Loucy (cell line): ENCODE data around the gene CCDC137.

Experiments used
- H2AFZ ChIP-seq: fragments of 200-600 bp; sonication (generic); 2 replicates; pipeline ENCODE4 v1.6.0; 2016; ENCODE audit warnings: antibody characterized with exemption, mild to moderate bottlenecking, low read length, moderate library complexity
- H3F3A ChIP-seq: fragments of 200-600 bp; 2 replicates; pipeline ENCODE4 v1.6.0; 2016; ENCODE audit warnings: antibody characterized with exemption, low read depth, mild to moderate bottlenecking
- H3K27me3 ChIP-seq: fragments of 200-600 bp; sonication (generic); 2 replicates; pipeline ENCODE4 v1.6.1; 2014; ENCODE audit warnings: low read length, mild to moderate bottlenecking; ENCODE audit not compliant: insufficient read depth, poor library complexity, severe bottlenecking
- H3K36me3 ChIP-seq: fragments of 200-600 bp; sonication (generic); 2 replicates; pipeline ENCODE4 v1.6.1; 2016; ENCODE audit warnings: low read length; ENCODE audit not compliant: insufficient read depth
- H3K4me1 ChIP-seq: fragments of 200-600 bp; sonication (generic); 2 replicates; pipeline ENCODE4 v1.5.1; 2014; ENCODE audit warnings: low read length, mild to moderate bottlenecking; ENCODE audit not compliant: insufficient read depth, poor library complexity, severe bottlenecking
- H3K4me2 ChIP-seq: fragments of 200-600 bp; sonication (generic); 2 replicates; pipeline ENCODE4 v1.6.0; 2014; ENCODE audit warnings: antibody characterized with exemption, low read length, low read depth, mild to moderate bottlenecking; ENCODE audit not compliant: poor library complexity, severe bottlenecking
- H3K4me3 ChIP-seq: fragments of 200-600 bp; sonication (generic); 2 replicates; pipeline ENCODE4 v1.5.1; 2014; ENCODE audit warnings: low read length, mild to moderate bottlenecking, mixed read lengths; ENCODE audit not compliant: poor library complexity, severe bottlenecking
- H3K79me2 ChIP-seq: fragments of 200-600 bp; sonication (generic); 2 replicates; pipeline ENCODE4 v1.6.1; 2014; ENCODE audit warnings: low read length; ENCODE audit not compliant: insufficient read depth
- H3K9ac ChIP-seq: fragments of 200-600 bp; sonication (generic); 2 replicates; pipeline ENCODE4 v1.6.0; 2014; ENCODE audit warnings: mild to moderate bottlenecking, low read depth, low read length, moderate library complexity; ENCODE audit not compliant: poor library complexity, severe bottlenecking
- H3K9me2 ChIP-seq: fragments of 200-600 bp; sonication (generic); replicated peaks from 2 replicates; pipeline ENCODE4 v1.6.1; 2016; ENCODE audit warnings: low read depth, low read length, mixed read lengths
- H3K9me3 ChIP-seq: fragments of 200-600 bp; sonication (generic); 2 replicates; pipeline ENCODE4 v1.6.1; 2014; ENCODE audit warnings: mild to moderate bottlenecking, antibody characterized with exemption, low read length, low read depth; ENCODE audit not compliant: insufficient read depth
- H4K20me1 ChIP-seq: fragments of 200-600 bp; sonication (generic); 2 replicates; pipeline ENCODE4 v1.6.0; 2014; ENCODE audit warnings: antibody characterized with exemption, low read length, mild to moderate bottlenecking; ENCODE audit not compliant: insufficient read depth, poor library complexity, severe bottlenecking
- EZH2phosphoT487 ChIP-seq: fragments of 200-600 bp; IDR thresholded peaks from 2 replicates; pipeline ENCODE4 v1.6.1; 2018; ENCODE audit warnings: antibody characterized with exemption, mild to moderate bottlenecking, moderate library complexity, borderline replicate concordance
- TF ChIP-seq, protein P1 (sequence below): fragments of 200-600 bp; sonication (generic); conservative IDR thresholded peaks from 2 replicates; pipeline ENCODE4 v1.5.1; 2014; ENCODE audit warnings: mild to moderate bottlenecking, antibody characterized with exemption, low read length

CCDC137 gene

DNA sequence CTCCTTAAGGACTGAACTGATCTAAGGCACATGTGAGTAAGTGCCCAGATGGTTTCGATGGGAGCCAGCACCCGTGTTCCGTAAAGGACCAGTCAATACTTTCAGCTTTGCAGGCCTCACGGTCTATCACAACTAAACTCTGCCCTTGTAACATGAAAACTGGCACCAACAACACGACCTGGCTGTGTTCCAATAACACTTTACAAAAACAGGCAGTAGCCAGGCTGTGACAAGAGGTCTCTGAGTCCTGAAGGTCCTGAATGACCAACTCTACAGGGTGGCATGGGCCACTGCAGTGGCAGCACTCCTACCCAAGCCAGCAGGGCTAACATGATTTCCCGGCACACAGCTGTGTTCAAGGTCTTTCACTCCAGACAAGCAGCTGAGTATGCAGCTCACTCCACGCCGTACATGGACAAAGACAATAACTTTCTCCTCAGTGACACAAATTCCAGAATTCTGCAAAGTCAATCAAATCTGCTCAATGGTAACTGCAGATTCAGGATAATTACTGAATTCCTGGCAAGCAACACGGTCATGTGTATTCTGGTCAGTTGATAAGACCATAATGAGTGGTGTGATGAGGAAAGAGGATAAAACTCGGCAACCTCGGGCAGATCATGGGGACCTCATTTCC is 44.9 kb upstream of the CCDC137 start:
- Histone ChIP-seq H3F3A (no peaks in the 10 kb centered on the region), H3K4me1 (no peaks in the 10 kb centered on the region), H2AFZ (no peak overlapping the region), H3K9ac (no peak overlapping the region), H3K4me2 (no peak overlapping the region), H3K9me2 (no peaks in the 10 kb centered on the region), H3K9me3 (no peaks in the 10 kb centered on the region), H3K27me3 (no peaks in the 10 kb centered on the region), H4K20me1 (peaks cover 6% of the 10 kb centered on the region), H3K4me3 (no peak overlapping the region), H3K79me2 (peaks cover 6% of the 10 kb centered on the region), H3K36me3 (peaks cover 61% of the 10 kb centered on the region)
- TF ChIP-seq EZH2phosphoT487 = no peak
- TF ChIP-seq, protein P1, sequence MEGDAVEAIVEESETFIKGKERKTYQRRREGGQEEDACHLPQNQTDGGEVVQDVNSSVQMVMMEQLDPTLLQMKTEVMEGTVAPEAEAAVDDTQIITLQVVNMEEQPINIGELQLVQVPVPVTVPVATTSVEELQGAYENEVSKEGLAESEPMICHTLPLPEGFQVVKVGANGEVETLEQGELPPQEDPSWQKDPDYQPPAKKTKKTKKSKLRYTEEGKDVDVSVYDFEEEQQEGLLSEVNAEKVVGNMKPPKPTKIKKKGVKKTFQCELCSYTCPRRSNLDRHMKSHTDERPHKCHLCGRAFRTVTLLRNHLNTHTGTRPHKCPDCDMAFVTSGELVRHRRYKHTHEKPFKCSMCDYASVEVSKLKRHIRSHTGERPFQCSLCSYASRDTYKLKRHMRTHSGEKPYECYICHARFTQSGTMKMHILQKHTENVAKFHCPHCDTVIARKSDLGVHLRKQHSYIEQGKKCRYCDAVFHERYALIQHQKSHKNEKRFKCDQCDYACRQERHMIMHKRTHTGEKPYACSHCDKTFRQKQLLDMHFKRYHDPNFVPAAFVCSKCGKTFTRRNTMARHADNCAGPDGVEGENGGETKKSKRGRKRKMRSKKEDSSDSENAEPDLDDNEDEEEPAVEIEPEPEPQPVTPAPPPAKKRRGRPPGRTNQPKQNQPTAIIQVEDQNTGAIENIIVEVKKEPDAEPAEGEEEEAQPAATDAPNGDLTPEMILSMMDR = no peak

DNA sequence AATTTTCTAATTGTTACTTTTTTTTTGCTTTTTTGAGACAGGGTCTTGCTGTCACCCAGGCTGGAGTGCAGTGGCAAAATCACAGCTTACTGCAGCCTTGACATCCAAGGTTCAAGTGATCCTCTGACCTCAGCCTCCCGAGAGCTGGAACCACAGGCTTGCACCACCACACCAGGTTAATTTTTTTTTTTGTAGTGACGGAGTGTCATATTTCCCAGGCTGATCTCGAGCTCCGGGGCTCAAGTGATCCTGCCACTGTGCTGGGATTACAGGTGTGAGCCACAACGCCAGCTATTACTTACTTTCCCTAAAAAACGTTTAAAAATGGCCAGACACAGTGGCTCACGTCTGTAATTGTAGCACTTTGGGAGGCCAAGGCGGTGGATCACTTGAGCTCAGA is 36.3 kb upstream of the CCDC137 start:
- TF ChIP-seq, protein P1 = no peak
- no peak for TF ChIP-seq EZH2phosphoT487

DNA sequence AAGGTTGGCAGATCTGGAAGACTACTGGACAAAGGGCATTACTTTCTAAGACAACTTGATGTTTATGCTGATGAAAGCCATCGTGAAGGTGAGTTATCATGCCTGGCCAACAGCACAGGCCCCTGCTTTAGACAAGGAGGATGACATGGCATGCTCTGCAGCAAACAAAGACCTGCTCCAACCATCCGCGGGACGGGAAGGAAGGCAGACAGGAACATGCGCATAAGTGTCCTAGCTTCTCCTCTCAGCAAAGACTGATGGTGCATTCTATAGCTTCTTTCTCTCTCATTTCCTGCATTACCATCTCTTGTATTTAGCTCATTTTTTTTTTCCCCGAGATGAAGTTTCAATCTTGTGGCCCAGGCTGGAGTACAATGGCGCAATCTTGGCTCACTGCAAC is 35.1 kb upstream of the CCDC137 start:
- Histone ChIP-seq H3K9ac (no peak overlapping the region), H3K4me1 (peaks cover 11% of the 10 kb centered on the region), H2AFZ (no peak overlapping the region), H3K79me2 (peaks cover 59% of the 10 kb centered on the region), H3K9me2 (no peaks in the 10 kb centered on the region), H3K27me3 (no peaks in the 10 kb centered on the region), H3K4me2 (no peak overlapping the region), H4K20me1 (peaks cover 24% of the 10 kb centered on the region), H3K36me3 (peaks cover 14% of the 10 kb centered on the region; the same call in 1 of the 2 replicates), H3F3A (no peaks in the 10 kb centered on the region), H3K9me3 (no peaks in the 10 kb centered on the region), H3K4me3 (no peak overlapping the region)
- TF ChIP-seq, protein P1 = no peak
- no peak for TF ChIP-seq EZH2phosphoT487

More for the DNA sequence above, 36.3 kb upstream of the CCDC137 start:
- peaks cover 6% of the 10 kb centered on the region for H3K4me1 ChIP-seq
- peaks cover 12% of the 10 kb centered on the region for H4K20me1 ChIP-seq
- H3F3A ChIP-seq = no peaks in the 10 kb centered on the region
- H3K27me3 ChIP-seq = no peaks in the 10 kb centered on the region
- no peak overlapping the region for H3K9ac ChIP-seq
- no peaks in the 10 kb centered on the region for H3K9me2 ChIP-seq
- H3K9me3 ChIP-seq = no peaks in the 10 kb centered on the region
- peaks cover 47% of the 10 kb centered on the region for H3K79me2 ChIP-seq
- H2AFZ ChIP-seq = no peak overlapping the region
- H3K4me2 ChIP-seq = no peak overlapping the region
- no peak overlapping the region for H3K4me3 ChIP-seq
- H3K36me3 ChIP-seq = peaks cover 25% of the 10 kb centered on the region; the same call in 1 of the 2 replicates
